NCI-H2171 treated with DMSO at 0.1 percent for 48 hours (cell line): ENCODE measurements around the gene SSU72.
"Not testable (repeated sequence)": the region's sequence is repeated elsewhere in the genome, so short reads cannot be mapped to it uniquely, and the experiment has no call there.

Experiments
- DNase-seq: peaks from one replicate; lab custom pipeline; 2025; lab: John Stamatoyannopoulos, UW

The SSU72 gene

DNA sequence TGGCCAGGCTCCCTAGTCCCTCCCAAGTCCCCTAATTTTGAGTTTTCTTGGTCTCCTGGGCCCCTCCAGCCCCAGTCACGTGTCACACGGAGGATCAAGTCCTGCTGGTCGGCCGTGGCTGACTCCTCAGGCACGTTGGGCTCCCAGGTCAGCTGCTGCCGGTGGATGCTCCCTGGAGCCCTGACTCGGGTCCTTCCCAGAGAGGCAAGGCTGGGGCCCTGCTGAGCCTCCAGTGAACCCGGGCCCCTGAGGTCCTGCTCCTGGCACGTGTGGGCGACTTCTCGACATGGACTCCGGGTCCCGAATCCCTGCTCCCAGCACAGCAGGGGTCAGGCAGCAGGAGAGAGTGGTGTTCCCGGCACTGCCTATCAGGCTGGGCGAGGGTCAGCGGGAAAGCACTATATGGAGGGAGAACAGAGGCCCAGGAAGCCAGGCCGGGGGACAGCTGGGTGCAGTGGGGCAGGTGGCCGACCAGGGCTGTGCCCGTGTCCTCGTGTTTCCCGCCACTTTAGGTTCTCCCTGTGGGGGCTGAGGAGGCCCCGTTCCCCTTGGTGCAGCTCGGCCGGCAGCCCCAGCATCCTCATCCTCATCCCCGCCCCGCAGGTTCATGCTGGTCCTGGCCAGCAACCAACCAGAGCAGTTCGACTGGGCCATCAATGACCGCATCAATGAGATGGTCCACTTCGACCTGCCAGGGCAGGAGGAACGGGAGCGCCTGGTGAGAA is 47.4 kb downstream of the SSU72 start:
- DNase-seq = no peak

DNA sequence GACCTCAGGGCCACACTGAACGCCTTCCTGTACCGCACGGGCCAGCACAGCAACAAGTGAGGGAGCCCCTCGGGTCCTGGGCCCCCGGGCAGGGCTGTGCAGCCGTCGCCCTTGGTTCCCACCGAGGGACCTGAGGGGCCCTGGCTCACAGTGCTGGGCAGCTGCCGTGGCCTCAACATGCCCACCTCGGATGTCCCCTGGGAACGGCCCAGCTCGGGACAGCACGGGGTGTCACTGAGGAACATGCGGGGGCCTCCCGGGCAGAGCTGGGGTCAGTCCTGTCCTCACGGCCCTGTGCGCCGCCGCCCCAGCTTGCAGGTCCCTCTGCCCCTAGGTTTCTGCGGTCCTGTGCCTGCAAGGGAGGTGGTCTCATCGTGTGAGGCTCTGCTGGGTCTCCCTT is 48.2 kb downstream of the SSU72 start:
- not testable (repeated sequence) for DNase-seq

DNA sequence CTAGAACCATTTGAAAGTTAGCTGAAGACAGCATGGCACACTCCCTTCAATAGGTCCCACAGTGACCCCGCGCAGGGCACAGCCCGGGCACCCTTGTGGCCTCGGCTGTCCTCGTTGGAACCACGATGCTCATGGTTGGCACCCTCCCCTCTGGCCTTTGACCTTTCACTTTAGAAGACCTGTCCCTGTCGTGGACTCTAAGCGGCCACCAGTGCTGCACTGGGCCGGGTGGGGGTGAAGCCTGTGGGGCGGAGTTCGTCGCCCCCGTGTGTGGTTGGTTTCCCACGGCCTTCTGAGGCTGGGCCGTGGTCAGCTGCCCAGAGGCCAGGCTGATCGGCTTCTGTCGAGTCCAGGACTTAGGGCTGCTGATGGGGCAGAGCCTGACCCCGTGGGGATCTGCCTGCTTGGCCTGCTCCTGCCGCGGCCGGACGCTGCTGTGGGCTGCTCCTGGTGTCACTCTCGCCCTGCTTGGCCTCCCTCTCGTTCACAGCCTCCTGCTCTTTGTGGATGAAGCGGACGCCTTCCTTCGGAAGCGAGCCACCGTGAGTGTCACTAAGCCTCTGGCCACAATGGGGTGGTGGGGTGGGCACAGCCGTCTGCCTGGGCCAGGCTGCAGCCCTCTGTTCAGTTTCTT is 49.8 kb downstream of the SSU72 start:
- not testable (repeated sequence) for DNase-seq

- DNase-seq = not testable (repeated sequence)
Observed at GRCh38 chr1:1523651-1524050, 51.0 kb downstream of the SSU72 start.

DNA sequence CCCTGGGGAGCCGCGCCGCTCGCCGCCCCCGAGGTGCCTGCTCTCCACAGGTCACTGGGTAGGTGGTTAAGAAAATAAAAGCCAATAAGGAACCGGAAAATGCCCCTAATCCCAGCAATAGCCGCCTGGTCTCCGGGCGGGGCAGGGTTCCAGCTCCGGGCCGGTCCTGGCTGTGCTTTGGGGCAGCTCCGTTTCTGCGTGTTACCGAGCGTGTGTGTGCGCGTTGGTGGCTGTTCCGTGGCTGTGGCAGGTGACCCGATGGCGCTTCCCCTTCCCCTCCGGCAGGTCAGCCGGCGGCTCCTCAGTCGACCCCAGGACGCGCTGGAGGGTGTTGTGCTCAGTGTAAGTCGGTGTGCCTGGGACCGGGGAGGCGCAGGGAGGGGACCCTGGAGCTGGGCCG is 51.4 kb downstream of the SSU72 start:
- not testable (repeated sequence) for DNase-seq

GRCh38 chr1:1522536-1522935 is 52.1 kb downstream of the SSU72 start:
- not testable (repeated sequence) for DNase-seq

DNA sequence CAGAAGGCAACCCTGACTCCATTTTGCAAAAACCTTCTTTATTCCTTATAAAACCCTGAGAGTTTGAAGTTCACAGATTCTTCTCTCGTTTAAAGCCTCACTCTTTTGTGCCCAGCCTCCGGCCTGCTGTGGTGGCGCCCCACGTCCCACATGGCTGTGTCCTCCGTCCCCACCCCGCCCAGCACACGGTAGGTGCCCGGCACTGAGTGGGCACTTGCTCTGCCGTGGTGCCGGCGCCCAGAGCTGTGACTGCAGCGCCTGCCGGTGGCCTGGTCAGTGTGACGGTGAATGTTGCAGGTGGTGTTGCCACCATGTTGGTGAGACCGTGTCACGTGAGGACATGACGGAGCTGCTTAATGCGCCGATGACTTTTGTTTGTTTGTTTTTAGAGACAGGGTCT is 53.3 kb downstream of the SSU72 start:
- no peak for DNase-seq

DNA sequence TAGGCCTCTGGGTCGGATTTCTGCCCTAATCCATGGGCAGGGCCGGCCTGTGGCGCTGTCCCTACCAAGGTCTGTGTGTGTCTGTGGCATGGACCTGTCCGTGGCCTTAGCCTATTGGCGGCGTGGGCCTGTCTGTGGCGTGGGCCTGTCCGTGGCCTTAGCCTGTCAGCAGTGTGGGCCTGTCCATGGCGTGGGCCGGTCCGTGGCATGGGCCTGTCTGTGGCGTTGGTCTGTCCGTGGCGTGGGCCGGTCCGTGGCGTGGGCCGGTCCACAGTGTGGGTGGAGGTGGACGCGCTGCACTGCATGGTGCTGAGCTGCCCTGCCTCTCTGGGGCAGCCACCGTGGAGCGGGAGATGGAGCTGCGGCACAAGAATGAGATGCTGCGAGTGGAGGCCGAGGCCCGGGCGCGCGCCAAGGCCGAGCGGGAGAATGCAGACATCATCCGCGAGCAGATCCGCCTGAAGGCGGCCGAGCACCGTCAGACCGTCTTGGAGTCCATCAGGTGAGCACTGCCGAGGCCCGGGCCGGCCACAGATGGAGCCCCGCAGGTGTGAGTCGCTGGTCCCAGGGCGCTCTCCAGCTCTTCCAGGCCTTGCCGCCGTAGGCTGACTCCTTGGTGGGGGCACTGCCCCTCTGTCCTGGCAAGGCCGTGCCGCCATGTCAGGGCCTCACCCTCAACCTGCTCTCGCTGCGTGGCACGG is 54.7 kb downstream of the SSU72 start:
- DNase-seq = not testable (repeated sequence)

DNA sequence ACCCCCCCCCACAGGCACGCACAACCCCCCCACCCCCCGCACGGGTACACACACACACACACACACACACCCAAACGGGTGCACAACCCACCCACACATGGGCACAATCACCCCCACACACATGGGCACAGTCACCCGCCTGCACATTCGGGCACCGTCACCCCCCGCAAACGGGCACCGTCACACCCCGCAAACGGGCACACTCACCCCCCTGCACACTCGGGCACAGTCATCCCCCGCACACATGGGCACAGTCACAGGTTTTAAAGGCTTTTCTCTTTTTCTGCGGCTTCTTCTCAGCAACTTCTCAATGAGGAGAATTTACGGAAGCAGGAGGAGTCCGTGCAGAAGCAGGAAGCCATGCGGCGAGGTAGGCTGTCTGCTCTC is 56.0 kb downstream of the SSU72 start:
- DNase-seq = not testable (repeated sequence)

- DNase-seq = no peak
Observed at GRCh38 chr1:1517973-1518620, 56.6 kb downstream of the SSU72 start.

DNA sequence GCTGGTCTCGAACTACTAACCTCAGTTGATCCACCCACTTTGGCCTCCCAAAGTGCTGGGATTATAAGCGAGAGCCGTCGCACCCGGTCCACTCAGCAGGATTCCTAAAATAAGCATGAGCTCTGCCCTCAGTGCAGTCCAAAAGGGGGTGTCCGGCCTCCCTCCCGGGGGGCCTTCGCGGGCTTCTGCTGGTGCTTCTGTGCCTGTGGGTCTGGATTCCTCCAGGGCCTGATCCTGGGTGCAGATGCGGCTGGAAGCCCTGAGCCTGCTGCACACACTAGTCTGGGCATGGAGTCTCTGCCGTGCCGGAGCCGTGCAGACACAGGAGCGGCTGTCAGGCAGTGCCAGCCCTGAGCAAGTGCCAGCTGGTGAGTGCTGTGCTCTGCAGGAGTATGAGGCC is 57.7 kb downstream of the SSU72 start:
- DNase-seq = not testable (repeated sequence)

GRCh38 chr1:1514376-1514775 is 60.3 kb downstream of the SSU72 start:
- DNase-seq = not testable (repeated sequence)

DNA sequence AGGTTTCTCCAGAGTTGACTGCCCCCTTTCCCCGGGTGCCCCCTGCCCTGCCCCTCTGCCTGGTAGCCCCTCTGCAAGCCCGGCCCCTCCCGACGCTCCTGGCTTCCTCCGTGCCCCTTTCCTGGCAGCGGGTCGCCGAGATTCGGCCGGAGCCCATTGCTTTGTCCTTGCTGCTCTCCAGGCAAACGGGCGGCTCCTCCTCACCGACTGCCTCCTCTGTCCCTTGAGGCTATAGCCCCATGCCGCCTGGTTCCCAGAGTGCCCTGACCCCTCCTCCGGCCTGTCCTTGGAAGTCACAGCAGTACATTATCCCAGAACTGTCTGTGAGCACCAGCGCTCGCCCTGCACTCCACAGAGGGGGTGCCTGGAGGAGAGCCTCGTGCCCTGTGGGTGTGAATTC is 61.0 kb downstream of the SSU72 start:
- DNase-seq = not testable (repeated sequence)

- DNase-seq = not testable (repeated sequence)
Observed at GRCh38 chr1:1512425-1512824, 62.2 kb downstream of the SSU72 start.

GRCh38 chr1:1511533-1512285 is 63.0 kb downstream of the SSU72 start, which contains the start of gene ATAD3A:
ATAD3A (plus strand) TSS chr1:1512162; CDS start chr1:1512269, 107 bp downstream.
- peak; percentile 98 for DNase-seq

DNA sequence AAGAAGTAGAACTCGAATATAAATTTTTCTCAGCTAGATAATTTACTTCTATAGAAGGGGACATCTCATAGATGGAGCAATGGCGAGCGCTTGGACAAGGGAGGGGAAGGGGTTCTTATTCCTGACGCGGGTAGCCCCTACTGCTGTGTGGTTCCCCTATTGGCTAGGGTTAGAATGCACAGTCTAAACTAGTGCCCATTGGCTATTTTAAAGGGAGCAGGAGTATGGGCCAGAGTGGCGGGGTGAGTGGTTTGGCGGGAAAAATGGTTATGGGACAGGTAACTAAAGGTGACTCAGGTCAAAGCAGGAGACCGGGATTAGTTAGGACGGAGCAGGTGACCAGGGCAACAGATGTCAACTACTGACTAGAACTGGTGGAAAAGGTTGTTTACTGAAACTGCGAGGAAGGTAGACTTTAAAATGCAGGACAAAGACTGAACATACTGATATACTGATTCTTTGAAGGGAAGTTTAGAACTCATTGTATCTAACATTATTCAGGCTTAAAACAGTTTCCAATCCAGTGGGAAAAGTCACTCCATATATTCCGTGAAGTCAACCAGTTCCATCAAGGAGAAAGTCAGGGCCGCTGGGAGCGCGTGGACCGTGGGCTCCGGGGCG is 63.6 kb downstream of the SSU72 start:
- peak; percentile 39 for DNase-seq

DNA sequence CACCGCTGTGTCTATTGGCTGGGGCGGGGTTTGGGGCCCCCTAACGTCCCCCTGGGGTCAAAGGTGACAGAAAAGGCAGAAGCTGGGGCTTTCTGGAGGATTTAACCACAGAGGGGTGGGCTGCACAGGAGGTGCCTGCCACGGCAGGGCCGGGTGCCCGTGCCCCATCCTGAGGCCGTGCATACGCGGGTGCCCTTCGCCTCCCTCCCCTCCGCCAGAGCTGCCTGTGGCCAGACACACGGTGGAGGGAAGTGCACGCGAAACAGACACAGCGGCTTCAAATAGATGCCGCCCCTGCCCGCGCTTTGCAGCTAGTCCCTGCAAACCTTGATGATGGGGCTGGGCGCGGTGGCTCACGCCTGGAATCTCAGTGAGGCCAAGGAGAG is 65.2 kb downstream of the SSU72 start:
- DNase-seq = not testable (repeated sequence)

DNA sequence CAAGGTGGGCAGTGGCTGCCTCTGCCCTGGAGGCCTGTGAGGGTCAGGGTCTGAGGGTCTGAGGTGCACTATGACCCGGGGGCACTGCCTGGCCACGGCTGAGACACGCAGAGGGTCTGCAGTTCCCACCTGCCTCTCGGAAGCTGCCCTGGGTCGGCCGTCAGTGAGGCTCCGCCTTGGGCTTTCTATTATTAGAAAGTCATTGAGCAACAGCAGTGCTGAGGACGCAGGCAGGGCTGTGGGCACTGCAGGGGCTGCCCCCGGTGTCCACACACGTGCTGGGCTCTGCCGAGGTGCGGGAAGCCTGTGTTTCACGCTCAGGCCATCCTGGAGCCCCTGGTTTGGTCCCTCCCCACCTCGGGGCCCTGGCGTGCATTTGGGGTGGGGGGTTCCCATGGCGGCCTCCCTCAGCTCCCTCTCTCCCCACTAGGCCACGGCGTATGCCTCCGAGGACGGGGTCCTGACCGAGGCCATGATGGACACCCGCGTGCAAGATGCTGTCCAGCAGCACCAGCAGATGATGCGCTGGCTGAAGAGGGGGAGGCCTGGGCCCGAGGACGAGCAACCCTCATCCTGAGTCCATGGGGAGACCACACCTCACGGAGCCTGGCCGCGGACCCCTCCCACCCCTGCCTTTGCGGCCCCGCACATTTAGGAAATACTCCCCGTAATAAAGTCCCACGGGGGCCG is 65.7 kb downstream of the SSU72 start:
- not testable (repeated sequence) for DNase-seq

DNA sequence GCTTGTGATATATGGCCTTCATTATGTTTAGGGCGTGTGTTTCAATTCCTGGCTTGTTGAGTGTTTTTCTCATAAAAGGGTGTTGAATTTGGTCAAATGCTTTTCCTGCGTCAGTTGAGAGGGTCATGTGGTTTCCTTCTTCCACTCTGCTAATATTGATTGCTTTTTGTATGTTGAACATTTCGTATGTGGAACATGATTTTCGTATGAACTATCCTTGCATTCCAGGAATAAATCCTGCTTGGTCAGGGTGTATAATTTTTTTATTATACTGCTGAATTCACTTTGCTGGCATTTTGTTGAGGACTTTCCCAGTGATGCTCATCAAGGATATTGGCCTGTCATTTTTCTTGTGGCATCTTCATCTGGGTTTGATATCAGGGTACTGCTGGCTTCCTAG is 67.4 kb downstream of the SSU72 start:
- no peak for DNase-seq

GRCh38 chr1:1505801-1506200 is 68.9 kb downstream of the SSU72 start:
- DNase-seq = not testable (repeated sequence)

DNA sequence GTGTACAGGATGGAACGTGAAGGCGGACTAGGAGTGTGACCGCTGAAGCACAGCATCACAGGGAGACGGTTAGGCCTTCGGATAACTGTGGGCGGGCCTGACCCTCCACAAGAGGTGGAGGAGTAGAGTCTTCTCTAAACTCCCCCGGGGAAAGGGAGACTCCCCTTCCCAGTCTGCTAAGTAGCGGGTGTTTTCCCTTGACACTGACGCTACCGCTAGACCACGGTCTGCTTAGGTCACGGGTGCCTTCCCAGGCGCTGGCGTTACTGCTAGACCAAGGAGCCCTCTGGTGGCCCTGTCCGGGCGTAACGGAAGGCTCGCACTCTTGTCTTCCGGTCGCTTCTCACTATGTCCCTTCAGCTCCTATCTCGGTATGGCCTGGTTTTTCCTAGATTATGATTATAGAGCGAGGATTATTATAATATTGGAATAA is 69.3 kb downstream of the SSU72 start:
- DNase-seq = peak; percentile 58
